Right lobe of liver (tissue), 4 donors: ENCODE data around the gene TESK1.

ENCODE experiments used
- POLR2A ChIP-seq: fragments of 450-650 bp; IDR thresholded peaks from one replicate; pipeline ENCODE4 v1.6.1; 2017; ENCODE audit warnings: antibody characterized with exemption, mild to moderate bottlenecking
- TF ChIP-seq, protein P1 (sequence below), 4 donors: fragments of 200-600 bp in 3 of 4; fragments of 450-650 bp in 1 of 4; IDR thresholded peaks; one replicate each; pipeline versions ENCODE4 v1.5.1 to v1.8.0; 2016 to 2022; ENCODE audit warnings: antibody characterized with exemption in 4 of 4, mild to moderate bottlenecking in 2 of 4
- donor health status: DM: no; HTN: no; CAD: no.
- donor health status: DM: no; HTN: no; CAD: no.
- donor health status: DM: no; HTN: yes; CAD: no.

DNA sequence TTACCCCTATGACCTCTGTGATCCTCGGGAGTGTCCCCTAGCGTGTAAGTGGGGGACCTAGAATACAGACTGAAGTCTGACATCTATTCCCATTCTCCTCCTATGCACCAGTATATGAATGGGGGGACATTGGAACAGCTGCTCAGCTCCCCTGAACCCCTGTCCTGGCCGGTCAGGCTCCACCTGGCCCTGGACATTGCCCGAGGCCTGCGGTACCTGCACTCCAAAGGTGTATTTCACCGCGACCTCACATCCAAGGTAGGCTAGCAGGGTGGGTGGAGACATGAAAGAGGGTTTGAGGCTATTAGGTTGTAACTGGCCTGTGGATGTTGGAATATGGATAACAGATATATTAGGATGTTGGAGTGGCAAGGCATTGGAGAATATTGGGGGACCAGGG, 1.7 kb downstream of the TESK1 start:
- TF ChIP-seq, protein P1, sequence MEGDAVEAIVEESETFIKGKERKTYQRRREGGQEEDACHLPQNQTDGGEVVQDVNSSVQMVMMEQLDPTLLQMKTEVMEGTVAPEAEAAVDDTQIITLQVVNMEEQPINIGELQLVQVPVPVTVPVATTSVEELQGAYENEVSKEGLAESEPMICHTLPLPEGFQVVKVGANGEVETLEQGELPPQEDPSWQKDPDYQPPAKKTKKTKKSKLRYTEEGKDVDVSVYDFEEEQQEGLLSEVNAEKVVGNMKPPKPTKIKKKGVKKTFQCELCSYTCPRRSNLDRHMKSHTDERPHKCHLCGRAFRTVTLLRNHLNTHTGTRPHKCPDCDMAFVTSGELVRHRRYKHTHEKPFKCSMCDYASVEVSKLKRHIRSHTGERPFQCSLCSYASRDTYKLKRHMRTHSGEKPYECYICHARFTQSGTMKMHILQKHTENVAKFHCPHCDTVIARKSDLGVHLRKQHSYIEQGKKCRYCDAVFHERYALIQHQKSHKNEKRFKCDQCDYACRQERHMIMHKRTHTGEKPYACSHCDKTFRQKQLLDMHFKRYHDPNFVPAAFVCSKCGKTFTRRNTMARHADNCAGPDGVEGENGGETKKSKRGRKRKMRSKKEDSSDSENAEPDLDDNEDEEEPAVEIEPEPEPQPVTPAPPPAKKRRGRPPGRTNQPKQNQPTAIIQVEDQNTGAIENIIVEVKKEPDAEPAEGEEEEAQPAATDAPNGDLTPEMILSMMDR (IDR thresholded peaks at IDR 0.05): no peak
- no peak for TF ChIP-seq POLR2A
